ENCODE data around the gene AUNIP.

AUNIP gene

DNA sequence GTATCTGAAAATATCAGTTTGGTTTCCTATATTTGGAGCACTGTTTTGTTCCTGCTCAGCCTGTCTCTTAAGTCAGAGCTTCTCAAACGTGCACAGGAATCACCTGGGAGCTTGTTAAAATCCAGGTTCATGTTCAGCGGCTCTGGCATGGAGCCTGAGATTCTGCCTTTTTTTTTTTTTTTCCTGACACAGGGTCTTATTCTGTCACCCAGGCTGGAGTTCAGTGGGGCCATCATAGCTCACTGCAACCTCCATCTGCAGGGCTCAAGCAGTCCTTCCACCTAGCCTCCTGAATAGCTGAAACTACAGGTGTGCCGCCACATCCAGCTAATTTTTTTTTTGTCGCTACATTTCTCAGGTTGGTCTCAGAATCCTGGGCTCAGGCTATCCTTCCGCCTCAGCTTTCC is 71.5 kb downstream of the AUNIP start:
- DNase-seq, result no peak

DNA sequence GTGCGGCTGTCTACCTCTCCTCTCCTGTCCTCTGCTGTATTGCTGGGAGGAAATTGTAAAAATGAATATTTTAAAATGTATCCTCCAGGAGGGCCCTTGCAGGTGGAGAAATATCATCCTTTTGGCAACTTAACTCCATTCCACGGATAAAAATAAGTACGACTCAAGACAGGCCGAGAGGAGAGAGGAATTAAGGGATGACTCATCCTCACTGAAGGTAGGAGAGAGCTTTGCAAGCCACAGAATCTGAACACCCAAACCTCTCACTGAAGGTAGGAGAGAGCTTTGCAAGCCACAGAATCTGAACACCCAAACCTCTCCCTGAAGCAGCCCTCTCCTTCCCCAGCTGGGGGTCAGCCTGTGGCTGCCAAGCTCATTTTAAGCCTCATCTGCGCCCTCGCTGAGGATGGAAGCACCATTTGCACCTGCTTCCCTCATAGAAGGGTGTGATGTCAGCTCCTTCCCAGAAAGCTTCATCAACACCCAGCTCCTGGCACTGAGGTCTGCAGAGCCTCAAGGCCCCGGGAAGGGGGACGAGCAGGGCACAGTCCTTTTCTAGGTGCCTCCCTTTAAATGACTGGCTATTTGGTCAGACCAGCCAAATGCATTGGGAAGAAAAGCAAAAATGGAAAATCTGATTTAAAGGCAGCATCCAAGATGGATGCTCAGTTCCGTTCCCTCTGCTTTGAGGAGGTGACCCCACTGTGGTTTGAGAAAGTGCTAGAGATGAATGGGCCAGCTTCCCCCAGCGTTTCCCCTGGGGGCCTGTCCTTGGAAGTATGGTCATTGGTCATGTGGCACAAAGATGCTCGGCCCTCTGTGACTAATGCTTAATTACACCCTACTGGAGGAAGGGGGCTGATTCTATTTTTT is 72.1 kb downstream of the AUNIP start:
- DNase-seq, result no peak

DNA sequence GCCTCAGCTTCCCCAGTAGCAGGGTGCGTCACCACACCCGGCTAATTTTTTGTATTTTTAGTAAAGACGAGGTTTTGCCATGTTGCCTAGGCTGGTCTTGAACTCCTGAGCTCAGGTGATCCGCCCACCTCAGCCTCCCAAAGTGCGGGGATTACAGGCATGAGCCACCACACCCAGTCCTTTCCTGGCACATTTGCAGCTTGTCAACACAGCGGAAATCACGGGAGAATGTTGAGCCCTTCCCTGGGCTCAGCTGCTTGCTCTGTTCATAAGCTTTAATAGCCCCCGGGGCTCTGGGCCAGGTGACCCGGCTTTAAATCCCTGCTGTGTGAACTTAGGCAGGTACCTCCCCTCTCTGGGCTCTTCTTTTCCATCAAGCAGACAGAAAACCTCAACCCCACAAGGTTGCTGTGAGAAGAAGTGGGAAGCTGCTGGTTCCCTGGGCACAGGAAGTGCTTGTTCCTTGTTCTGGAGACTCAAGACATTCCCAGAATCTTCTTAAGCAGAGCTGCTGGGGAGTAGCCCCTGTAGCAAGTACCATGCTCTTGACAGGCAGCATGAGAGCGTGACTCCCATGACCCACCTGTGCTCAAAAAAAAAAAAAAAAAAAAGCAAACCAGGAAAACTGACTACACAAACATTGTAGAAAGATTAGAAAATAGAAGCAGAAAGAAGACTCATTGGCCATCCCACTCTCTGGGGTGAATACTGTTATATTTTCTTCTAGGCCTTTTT is 73.8 kb downstream of the AUNIP start:
- DNase-seq, result no peak

DNA sequence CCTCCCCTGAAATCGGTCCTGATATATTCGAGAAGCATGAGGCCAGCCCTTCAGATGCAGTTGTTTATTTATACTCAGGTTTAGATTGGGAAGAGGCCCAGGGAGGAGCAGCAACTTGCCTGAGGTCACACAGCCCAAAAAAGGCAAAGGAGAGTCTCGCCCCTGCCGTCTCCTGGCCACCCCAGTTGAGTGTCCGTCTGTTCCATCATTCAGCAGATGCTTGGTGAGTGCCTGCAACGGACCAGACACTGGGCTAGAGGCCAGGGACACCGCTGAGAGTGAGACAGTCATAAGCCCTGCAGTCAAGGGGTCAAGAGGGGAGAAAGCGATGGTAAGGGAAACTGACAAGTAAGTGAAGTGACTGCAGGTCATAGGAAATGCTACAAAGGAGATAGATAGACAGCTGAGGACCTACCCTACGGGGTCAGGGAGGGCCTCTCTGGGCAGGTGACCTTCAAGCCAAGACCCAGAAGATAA is 74.6 kb downstream of the AUNIP start:
- no peak for DNase-seq
